ENCODE data around the gene BMPER. TPM values are rescaled to one million over a fixed set of nuclear protein-coding genes. Genes with fewer than 3 reads are reported as not detected.

BMPER gene
- total RNA-seq, 4 donors from 2014 or later = 3.1 to 33.3 (median 8.0) TPM

DNA sequence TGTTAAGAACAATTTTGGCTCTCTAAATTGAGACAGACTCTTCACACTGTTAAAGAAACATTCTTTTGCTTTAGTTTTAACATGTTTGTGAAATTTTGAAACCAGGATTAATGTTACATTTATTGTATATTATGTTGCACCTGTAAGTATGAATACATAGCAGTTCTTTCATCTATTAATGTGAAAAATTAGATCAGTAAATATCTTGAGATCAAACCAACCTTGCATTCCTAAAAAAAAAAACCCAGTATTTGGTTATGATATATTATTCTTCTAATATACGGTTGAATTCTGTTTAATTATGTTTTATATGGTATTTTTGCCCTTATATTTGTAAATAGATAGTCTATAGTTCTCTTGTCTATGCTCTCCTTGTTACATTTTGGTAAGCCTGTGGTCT, 219.4 kb downstream of the BMPER start:
- H3K27me3 ChIP-seq = no peaks in the 10 kb centered on the region
- no peaks in the 10 kb centered on the region for H3K36me3 ChIP-seq
- DNase-seq (ENCODE audit: low spot score in 2 of 2) = no peak
- no peak for TF ChIP-seq POLR2A (IDR thresholded peaks at IDR 0.05)
- no peak for TF ChIP-seq EP300 (IDR thresholded peaks at IDR 0.05)
- TF ChIP-seq, protein P1, sequence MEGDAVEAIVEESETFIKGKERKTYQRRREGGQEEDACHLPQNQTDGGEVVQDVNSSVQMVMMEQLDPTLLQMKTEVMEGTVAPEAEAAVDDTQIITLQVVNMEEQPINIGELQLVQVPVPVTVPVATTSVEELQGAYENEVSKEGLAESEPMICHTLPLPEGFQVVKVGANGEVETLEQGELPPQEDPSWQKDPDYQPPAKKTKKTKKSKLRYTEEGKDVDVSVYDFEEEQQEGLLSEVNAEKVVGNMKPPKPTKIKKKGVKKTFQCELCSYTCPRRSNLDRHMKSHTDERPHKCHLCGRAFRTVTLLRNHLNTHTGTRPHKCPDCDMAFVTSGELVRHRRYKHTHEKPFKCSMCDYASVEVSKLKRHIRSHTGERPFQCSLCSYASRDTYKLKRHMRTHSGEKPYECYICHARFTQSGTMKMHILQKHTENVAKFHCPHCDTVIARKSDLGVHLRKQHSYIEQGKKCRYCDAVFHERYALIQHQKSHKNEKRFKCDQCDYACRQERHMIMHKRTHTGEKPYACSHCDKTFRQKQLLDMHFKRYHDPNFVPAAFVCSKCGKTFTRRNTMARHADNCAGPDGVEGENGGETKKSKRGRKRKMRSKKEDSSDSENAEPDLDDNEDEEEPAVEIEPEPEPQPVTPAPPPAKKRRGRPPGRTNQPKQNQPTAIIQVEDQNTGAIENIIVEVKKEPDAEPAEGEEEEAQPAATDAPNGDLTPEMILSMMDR (IDR thresholded peaks at IDR 0.05) = no peak
- 53 to 60% methylated on average over 1 of the region's 1 CpG for WGBS, 2 donors
- H3K27ac ChIP-seq = no peak overlapping the region
- H3K4me1 ChIP-seq = no peaks in the 10 kb centered on the region
- H3K9me3 ChIP-seq = peaks cover 0 to 29% (median 10%) of the 10 kb centered on the region in 4 donors
- no peak overlapping the region for H3K4me3 ChIP-seq

DNA sequence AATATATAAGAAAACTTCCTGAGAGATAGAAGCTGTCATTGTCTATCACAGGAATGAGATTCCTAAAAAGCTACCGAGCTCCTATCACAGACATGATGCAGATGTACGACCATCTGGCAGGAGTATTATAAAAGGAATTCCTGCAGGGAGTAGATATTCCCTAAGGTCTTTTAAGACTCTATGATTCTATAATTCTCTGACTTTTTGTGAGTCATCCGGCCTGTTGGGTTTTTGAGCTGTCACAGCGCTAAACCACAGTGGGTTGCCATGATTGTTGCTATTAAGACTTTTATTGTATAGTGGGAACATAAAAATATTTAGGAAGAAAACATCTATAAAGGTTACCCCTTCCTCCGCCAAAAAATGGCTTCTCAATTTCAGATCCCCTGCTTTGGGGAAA, 223.4 kb downstream of the BMPER start:
- peaks cover 0 to 22% (median 10%) of the 10 kb centered on the region in 4 donors for H3K9me3 ChIP-seq
- no peaks in the 10 kb centered on the region for H3K4me1 ChIP-seq
- H3K36me3 ChIP-seq = no peaks in the 10 kb centered on the region
- H3K27me3 ChIP-seq = no peaks in the 10 kb centered on the region
- WGBS, 2 donors = 56 to 69% methylated on average over 5 of the region's 5 CpGs
- no peak for DNase-seq (ENCODE audit: low spot score in 2 of 2)
- no peak for TF ChIP-seq EP300 (IDR thresholded peaks at IDR 0.05)
- TF ChIP-seq, protein P1 (IDR thresholded peaks at IDR 0.05) = no peak
- no peak for TF ChIP-seq POLR2A (IDR thresholded peaks at IDR 0.05)
- H3K27ac ChIP-seq = no peak overlapping the region
- no peak overlapping the region for H3K4me3 ChIP-seq

DNA sequence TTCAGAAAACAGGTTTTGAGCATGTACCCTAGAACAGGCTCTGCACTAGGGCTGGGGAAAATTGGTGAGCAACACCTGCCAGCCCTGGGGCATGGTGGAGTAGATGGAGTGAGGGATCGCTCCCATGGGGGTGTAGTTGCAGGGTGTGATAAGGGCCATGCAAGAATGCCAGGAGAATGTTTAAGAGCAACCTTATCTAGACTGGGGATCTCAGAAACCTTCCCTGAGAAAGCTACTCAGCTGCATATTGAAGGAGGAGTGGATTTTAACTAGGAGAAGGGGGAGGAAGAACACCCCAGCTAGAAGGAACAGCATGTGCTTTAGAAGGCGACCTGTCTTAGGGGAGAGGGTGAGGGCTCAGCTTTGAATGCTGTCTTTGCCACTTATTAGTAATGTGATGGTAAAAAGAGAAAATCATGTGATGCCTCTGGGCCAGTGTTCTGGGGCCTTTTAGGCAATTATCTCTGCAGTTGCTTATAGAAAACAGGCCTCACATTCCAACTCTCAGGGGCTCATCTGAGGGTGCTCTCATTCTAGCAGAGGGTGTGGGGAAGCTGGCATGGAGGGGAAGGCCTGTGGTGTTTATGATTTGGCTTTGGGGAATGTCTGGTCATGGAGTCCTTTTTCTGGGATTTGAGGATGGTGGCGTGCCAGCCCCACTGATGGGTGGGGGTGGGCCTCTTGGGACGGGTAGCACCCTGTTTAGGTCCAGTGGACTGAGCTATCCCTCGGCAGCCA, 225.4 kb downstream of the BMPER start:
- H3K36me3 ChIP-seq = no peaks in the 10 kb centered on the region
- no peak overlapping the region for H3K4me3 ChIP-seq
- peaks cover 0 to 5% (median 2%) of the 10 kb centered on the region in 4 donors for H3K9me3 ChIP-seq
- no peaks in the 10 kb centered on the region for H3K4me1 ChIP-seq
- no peak overlapping the region for H3K27ac ChIP-seq
- H3K27me3 ChIP-seq = no peaks in the 10 kb centered on the region
- TF ChIP-seq, protein P1 (IDR thresholded peaks at IDR 0.05) = no peak
- TF ChIP-seq POLR2A (IDR thresholded peaks at IDR 0.05) = no peak
- no peak for TF ChIP-seq EP300 (IDR thresholded peaks at IDR 0.05)
- WGBS, 2 donors = 71 to 76% methylated on average over 5 of the region's 5 CpGs
- DNase-seq (ENCODE audit: low spot score in 2 of 2) = no peak

DNA sequence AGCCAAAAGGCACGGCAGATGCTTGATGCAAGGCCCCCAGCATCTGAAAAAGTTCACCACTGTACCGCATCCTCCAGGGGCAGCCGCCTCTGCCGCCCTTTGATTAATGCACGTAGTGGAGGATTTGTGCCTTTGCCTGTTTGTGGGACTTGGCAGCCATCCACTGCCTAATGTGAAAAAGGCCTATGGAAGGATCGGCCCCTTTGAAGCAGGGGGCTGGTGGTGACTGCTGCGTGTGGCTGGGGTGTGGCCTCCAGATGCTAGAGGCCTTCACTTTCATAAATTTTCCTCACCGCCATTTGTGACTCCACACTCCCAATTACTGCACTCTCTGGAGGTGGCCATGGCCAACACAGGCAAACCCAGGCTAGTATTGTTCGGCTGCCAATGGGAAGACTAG, 226.0 kb downstream of the BMPER start:
- peaks cover 0 to 4% (median 0%) of the 10 kb centered on the region in 4 donors for H3K9me3 ChIP-seq
- H3K4me1 ChIP-seq = no peaks in the 10 kb centered on the region
- DNase-seq (ENCODE audit: low spot score in 2 of 2) = no peak
- no peak overlapping the region for H3K27ac ChIP-seq
- H3K4me3 ChIP-seq = no peak overlapping the region
- no peaks in the 10 kb centered on the region for H3K36me3 ChIP-seq
- TF ChIP-seq, protein P1 (IDR thresholded peaks at IDR 0.05) = no peak
- no peak for TF ChIP-seq EP300 (IDR thresholded peaks at IDR 0.05)
- TF ChIP-seq POLR2A (IDR thresholded peaks at IDR 0.05) = no peak
- 68 to 71% methylated on average over 9 of the region's 9 CpGs for WGBS, 2 donors
- H3K27me3 ChIP-seq = no peaks in the 10 kb centered on the region

DNA sequence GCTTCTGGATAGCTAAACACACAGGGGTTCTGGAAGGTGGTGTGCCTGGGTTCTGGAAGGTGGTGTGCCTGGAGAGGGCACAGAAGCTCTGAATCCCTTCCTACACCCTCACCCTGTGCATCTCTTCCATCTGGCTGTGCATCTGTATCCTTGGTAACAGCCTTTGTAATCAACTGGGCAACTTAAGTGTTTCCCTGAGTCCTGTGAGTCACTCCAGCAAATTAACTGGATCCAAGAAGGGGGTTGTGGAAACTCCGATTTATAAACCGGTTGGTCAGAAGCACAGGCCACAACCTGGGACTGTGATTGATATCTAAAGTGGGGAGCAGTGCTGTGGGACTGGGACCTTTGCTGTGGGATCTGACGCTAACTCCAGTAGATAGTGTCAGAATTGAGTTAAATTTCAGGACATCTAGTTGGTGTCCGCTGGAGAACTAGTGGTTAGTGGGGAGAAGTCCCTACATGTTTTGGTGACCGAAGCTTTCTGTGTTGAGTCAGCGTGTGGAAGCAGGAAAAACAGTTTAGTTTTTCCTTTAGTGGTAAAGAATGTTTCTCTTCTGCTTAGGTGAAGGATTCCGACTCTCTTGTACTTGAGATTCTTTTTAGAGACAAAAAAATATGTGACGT, 228.1 kb downstream of the BMPER start:
- no peaks in the 10 kb centered on the region for H3K27me3 ChIP-seq
- H3K4me1 ChIP-seq = no peaks in the 10 kb centered on the region
- TF ChIP-seq POLR2A (IDR thresholded peaks at IDR 0.05) = no peak
- TF ChIP-seq, protein P1 (IDR thresholded peaks at IDR 0.05) = no peak
- TF ChIP-seq EP300 (IDR thresholded peaks at IDR 0.05) = no peak
- H3K27ac ChIP-seq = no peak overlapping the region
- WGBS, 2 donors = 82 to 88% methylated on average over 8 of the region's 8 CpGs
- DNase-seq (ENCODE audit: low spot score in 2 of 2) = no peak
- H3K4me3 ChIP-seq = no peak overlapping the region
- H3K36me3 ChIP-seq = no peaks in the 10 kb centered on the region
- no peaks in the 10 kb centered on the region for H3K9me3 ChIP-seq

Measured in tibial nerve (tissue), 4 donors.